Measurements from ENCODE around the gene LDLRAD4. TPM values are rescaled to one million over a fixed set of nuclear protein-coding genes. Genes with fewer than 3 reads are reported as not detected.
A peak's percentile ranks its signal among the peaks of the same experiment; 100 is the strongest.

Gene LDLRAD4
- total RNA-seq, 2 experiments from 2014 or later, result 34.3 to 35.7 TPM

DNA sequence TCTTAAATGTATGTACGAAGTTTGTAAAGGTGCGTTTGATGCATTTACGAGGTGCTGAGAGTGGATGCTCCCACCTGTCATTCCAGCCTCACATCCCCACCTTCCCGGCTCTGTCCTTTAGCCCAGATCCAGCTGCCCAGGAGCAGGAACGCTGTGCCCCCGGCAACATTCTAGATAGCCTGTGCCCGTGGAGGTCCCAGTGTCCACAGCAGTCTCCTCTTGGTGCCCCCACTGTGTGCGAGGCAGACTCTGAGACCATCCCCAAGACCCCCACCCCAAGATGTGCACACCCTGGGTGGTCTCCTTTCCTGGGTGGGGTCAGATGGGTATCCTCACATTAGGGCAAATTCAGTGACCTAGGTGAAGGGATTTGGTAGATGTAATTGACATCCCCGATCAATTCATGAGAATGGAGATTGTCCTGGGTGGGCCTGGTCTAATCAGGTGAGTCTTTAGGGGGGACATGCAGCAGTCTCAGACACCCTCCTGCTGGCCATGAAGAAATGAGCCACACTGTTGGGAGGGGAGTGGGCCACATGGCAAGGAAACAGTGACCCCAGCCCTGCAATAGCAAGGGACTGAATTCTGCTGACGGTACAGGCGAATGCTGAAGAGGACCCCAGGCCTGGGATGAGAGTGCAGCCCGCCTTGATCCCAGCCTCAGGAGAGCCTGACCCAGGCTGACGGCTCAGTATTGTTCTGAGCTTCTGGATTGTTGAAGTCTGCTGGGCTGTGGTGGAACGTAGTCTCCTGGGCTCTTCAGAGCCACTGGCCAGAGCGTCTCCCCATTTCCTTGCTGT is 304.5 kb downstream of the LDLRAD4 start:
- Mint-ChIP-seq H3K4me1 (ENCODE audit: low read depth) (peaks cover 4% of the 10 kb centered on the region), H3K27ac (no peak overlapping the region), H3K27me3 (ENCODE audit: low read depth) (no peaks in the 10 kb centered on the region), H3K9me3 (ENCODE audit: insufficient read depth) (peaks cover 4% of the 10 kb centered on the region), H3K4me3 (no peak overlapping the region), H3K36me3 (ENCODE audit: low read depth) (peaks cover 12% of the 10 kb centered on the region)
- CTCF ChIA-PET, result interaction anchor here (1.6 to 1.9 kb wide), 2 partner anchors 17 to 306 kb away, joined by 3 to 4 read pairs; no protein-coding TSS in a partner anchor
- ATAC-seq (no peak), DNase-seq (no peak)
- POLR2A ChIA-PET, result no interaction called here

- POLR2A ChIA-PET, result interaction anchor here (1.3 kb wide), 1 partner anchor 10 kb away, joined by 3 read pairs; no protein-coding TSS in a partner anchor
- H3K27me3 Mint-ChIP-seq (ENCODE audit: low read depth), result no peaks in the 10 kb centered on the region
- H3K9me3 Mint-ChIP-seq (ENCODE audit: insufficient read depth), result no peaks in the 10 kb centered on the region
- no peak overlapping the region for H3K27ac Mint-ChIP-seq
- CTCF ChIA-PET, result interaction anchor here (1.6 to 2.8 kb wide), 2 partner anchors 18 to 308 kb away, joined by 3 to 11 read pairs; no protein-coding TSS in a partner anchor
- peaks cover 6% of the 10 kb centered on the region for H3K36me3 Mint-ChIP-seq (ENCODE audit: low read depth)
- ATAC-seq (no peak), DNase-seq (no peak)
- peaks cover 4% of the 10 kb centered on the region for H3K4me1 Mint-ChIP-seq (ENCODE audit: low read depth)
- H3K4me3 Mint-ChIP-seq, result no peak overlapping the region
Measured at GRCh38 chr18:13524054-13524453, 305.5 kb downstream of the LDLRAD4 start.

DNA sequence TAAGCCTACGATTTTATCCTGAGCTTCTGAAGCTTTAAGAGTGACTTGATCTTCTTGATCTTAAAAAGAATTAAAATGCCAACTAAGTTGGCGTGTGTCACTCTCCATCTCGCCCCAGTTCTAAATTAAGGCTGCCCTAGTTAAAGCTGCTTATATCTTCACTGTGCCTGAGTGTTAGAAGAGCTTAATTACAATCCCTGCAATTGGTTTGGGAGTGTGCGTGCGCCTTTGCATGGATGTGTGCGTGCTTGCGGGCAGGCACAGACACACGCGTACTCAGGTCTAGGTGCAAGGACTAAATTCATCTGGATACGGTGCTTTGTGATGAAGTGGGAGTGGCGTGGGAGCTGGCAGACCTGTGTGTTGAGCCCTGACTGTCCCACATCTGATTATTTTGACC is 306.3 kb downstream of the LDLRAD4 start:
- no peak for ATAC-seq
- H3K27ac Mint-ChIP-seq, result no peak overlapping the region
- POLR2A ChIA-PET, result interaction anchor here (1.1 to 1.3 kb wide), 2 partner anchors 9 to 14 kb away, joined by 3 read pairs; no protein-coding TSS in a partner anchor

DNA sequence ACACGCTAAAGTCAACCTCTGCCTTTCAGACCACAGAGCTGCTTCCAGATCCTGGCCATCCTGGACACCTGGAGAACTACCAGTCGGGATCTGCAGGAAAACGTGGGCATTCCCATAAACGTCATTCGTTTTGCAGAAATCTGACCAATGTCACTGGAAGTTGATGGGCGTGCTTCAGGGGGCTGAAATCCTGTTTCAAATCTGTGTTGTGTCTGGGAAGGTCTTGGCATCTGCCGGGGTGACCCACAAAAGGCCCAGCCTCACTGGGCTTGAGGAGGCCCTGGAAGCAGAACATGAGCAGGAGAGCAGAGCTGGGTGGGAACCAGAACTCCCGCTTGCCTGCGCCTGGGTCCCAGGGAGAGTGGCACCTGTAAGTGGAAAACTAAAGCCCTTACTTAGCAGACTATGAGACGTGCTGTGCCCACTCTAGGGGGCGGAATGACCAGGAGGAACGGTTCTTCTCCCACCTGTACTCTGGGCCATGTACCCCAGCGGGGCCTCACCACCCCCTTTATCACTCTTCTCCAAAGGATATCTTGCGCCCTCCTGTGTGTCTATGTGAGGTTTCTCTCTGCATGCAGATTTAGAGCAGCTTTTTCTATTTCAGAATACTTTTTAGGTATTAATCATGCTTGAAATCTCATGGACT is 306.9 kb downstream of the LDLRAD4 start:
- peaks cover 4% of the 10 kb centered on the region for H3K4me1 Mint-ChIP-seq (ENCODE audit: low read depth)
- H3K36me3 Mint-ChIP-seq (ENCODE audit: low read depth), result peaks cover 6% of the 10 kb centered on the region
- no peak overlapping the region for H3K4me3 Mint-ChIP-seq
- POLR2A ChIA-PET, result interaction anchor here (1.1 to 1.3 kb wide), 2 partner anchors 9 to 13 kb away, joined by 3 read pairs; no protein-coding TSS in a partner anchor
- no peaks in the 10 kb centered on the region for H3K9me3 Mint-ChIP-seq (ENCODE audit: insufficient read depth)
- no peak for ATAC-seq
- CTCF ChIA-PET, result interaction anchor here (2.8 kb wide), 1 partner anchor 309 kb away, joined by 11 read pairs; no protein-coding TSS in a partner anchor
- H3K27me3 Mint-ChIP-seq (ENCODE audit: low read depth), result no peaks in the 10 kb centered on the region
- no peak overlapping the region for H3K27ac Mint-ChIP-seq
- DNase-seq, result no peak

More for the DNA sequence above, 306.3 kb downstream of the LDLRAD4 start:
- Mint-ChIP-seq H3K27me3 (ENCODE audit: low read depth) (no peaks in the 10 kb centered on the region), H3K9me3 (ENCODE audit: insufficient read depth) (no peaks in the 10 kb centered on the region), H3K4me1 (ENCODE audit: low read depth) (peaks cover 4% of the 10 kb centered on the region), H3K4me3 (no peak overlapping the region), H3K36me3 (ENCODE audit: low read depth) (peaks cover 6% of the 10 kb centered on the region)
- CTCF ChIA-PET, result interaction anchor here (2.8 kb wide), 1 partner anchor 309 kb away, joined by 11 read pairs; no protein-coding TSS in a partner anchor
- DNase-seq, result no peak

DNA sequence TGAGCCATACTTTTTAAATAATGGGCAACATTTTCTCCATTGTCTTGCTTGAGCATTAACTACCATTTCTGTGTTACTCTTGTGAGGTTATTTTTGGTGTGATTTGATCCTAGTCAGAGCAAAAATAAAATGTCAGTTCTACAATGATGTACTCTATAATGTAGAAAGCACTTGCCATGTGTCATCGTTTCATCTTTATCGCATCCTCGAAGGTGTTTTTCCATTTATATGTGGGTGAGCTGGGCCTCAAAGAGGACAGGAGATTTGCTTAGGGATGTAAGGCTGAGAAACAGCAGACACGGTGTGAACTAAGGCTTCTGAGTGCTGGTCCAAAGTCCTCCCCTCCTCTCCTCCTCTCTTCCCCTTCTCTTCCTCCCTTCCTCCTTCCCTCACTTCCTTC is 308.0 kb downstream of the LDLRAD4 start:
- Mint-ChIP-seq H3K9me3 (ENCODE audit: insufficient read depth) (no peaks in the 10 kb centered on the region), H3K4me1 (ENCODE audit: low read depth) (peaks cover 4% of the 10 kb centered on the region), H3K27me3 (ENCODE audit: low read depth) (no peaks in the 10 kb centered on the region), H3K36me3 (ENCODE audit: low read depth) (peaks cover 6% of the 10 kb centered on the region), H3K27ac (no peak overlapping the region), H3K4me3 (no peak overlapping the region)
- CTCF ChIA-PET, result interaction anchor here (2.8 kb wide), 1 partner anchor 310 kb away, joined by 11 read pairs; no protein-coding TSS in a partner anchor
- ATAC-seq (no peak), DNase-seq (no peak)
- POLR2A ChIA-PET, result no interaction called here

DNA sequence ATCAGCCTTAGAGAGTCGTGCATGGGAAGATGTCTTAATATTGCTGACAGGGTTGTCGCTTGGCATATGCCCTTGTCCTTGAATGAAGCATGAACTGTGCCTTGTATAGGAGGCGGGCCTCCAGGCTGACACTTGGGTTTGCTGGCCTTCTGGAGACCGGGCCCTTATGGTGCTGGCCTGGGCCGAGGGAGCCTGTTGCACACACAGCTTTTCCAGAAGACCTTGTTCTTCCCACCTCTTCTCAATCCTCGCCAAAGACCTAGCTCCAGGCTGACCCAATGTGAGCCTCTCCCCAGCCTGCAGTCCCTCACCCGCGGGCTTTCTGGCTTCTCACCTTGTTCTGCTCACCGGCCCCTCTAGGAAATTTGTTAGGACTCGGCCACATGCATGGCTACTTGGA is 308.7 kb downstream of the LDLRAD4 start:
- H3K4me3 Mint-ChIP-seq, result no peak overlapping the region

DNA sequence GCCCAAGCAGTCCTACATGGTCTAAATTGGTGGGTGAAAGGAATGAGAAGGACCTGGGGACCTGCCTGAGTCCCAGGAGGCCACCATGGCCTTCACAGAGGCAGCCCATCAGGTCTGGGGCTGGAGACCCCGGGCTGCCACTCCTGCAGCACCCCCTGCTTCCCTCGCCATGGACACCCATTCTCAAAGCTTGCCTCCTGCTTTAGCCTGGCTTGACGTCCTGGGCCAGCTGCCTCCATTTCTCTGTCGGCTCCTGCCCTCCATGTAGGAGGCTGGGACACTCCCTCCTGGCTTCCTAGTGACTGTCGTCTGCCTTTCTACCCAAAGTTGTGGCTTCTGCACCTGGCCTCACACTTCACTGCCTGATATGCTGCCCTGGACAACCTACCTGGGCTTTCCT is 309.2 kb downstream of the LDLRAD4 start:
- ChIA-PET CTCF (no interaction called here), POLR2A (interaction anchor here (1.0 kb wide), 1 partner anchor 10 kb away, joined by 3 read pairs; no protein-coding TSS in a partner anchor)
- ATAC-seq, result no peak
- Mint-ChIP-seq H3K36me3 (ENCODE audit: low read depth) (peaks cover 6% of the 10 kb centered on the region), H3K27ac (no peak overlapping the region), H3K9me3 (ENCODE audit: insufficient read depth) (no peaks in the 10 kb centered on the region), H3K27me3 (ENCODE audit: low read depth) (no peaks in the 10 kb centered on the region), H3K4me3 (no peak overlapping the region), H3K4me1 (ENCODE audit: low read depth) (peaks cover 4% of the 10 kb centered on the region)
- no peak for DNase-seq

More for the DNA sequence above, 308.7 kb downstream of the LDLRAD4 start:
- CTCF ChIA-PET, result no interaction called here
- DNase-seq, result no peak
- H3K27me3 Mint-ChIP-seq (ENCODE audit: low read depth), result no peaks in the 10 kb centered on the region
- no peak for ATAC-seq
- no peak overlapping the region for H3K27ac Mint-ChIP-seq
- H3K4me1 Mint-ChIP-seq (ENCODE audit: low read depth), result peaks cover 4% of the 10 kb centered on the region
- H3K36me3 Mint-ChIP-seq (ENCODE audit: low read depth), result peaks cover 6% of the 10 kb centered on the region
- no peaks in the 10 kb centered on the region for H3K9me3 Mint-ChIP-seq (ENCODE audit: insufficient read depth)
- POLR2A ChIA-PET, result interaction anchor here (1.0 kb wide), 1 partner anchor 11 kb away, joined by 3 read pairs; no protein-coding TSS in a partner anchor

DNA sequence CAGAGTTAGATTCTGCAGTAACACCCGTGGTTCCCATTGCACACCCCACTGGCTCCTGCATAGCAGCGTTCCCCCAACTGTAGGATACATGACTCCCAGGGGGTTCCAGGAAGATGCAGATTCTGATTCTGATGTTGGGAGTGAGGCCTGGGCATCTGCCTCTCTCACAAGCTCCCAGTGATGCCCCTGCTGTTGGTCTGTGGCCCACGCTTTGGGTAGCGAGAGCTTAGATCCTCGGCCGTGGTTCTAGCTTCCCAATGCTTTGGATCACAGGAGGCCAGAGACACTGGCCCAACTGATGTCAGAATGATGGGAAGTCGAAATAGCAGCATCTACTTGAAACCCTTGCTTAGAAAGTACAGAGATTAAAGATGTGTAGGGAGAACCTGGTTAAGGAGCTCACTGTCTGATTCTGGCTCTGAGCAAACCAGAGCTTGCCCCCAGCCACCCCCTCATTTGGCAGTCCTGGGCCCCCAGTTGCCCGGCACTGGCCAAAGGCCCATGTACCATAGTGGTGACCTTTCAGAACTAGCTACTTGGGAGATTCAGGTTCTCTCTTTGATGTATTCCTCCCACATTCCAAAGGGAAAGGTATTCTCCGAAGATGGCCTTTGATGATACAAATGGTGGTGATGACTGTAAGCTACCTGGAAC is 310.3 kb downstream of the LDLRAD4 start:
- ChIA-PET CTCF (interaction anchor here (0.6 to 2.0 kb wide), 6 partner anchors 10 to 313 kb away, joined by 3 to 11 read pairs (median 3); no protein-coding TSS in a partner anchor), POLR2A (interaction anchor here (1.2 kb wide), 1 partner anchor 10 kb away, joined by 4 read pairs; no protein-coding TSS in a partner anchor)
- Mint-ChIP-seq H3K36me3 (ENCODE audit: low read depth) (peaks cover 3% of the 10 kb centered on the region), H3K27me3 (ENCODE audit: low read depth) (no peaks in the 10 kb centered on the region), H3K4me1 (ENCODE audit: low read depth) (peaks cover 7% of the 10 kb centered on the region), H3K4me3 (no peak overlapping the region), H3K27ac (peak overlapping the region; percentile 10), H3K9me3 (ENCODE audit: insufficient read depth) (no peaks in the 10 kb centered on the region)
- no peak for DNase-seq
- ATAC-seq, result no peak

- DNase-seq, result no peak
- ChIA-PET CTCF (interaction anchor here (1.1 to 2.0 kb wide), 4 partner anchors 9 to 314 kb away, joined by 3 to 11 read pairs (median 4); no protein-coding TSS in a partner anchor), POLR2A (no interaction called here)
- peaks cover 3% of the 10 kb centered on the region for H3K36me3 Mint-ChIP-seq (ENCODE audit: low read depth)
- peak overlapping the region; percentile 9 for H3K27ac Mint-ChIP-seq
- no peak for ATAC-seq
- H3K9me3 Mint-ChIP-seq (ENCODE audit: insufficient read depth), result no peaks in the 10 kb centered on the region
- peaks cover 14% of the 10 kb centered on the region for H3K4me1 Mint-ChIP-seq (ENCODE audit: low read depth)
- no peak overlapping the region for H3K4me3 Mint-ChIP-seq
- H3K27me3 Mint-ChIP-seq (ENCODE audit: low read depth), result no peaks in the 10 kb centered on the region
Measured at GRCh38 chr18:13530033-13530878, 311.7 kb downstream of the LDLRAD4 start.

GRCh38 chr18:13530879-13531387 is 312.4 kb downstream of the LDLRAD4 start:
- peaks cover 3% of the 10 kb centered on the region for H3K36me3 Mint-ChIP-seq (ENCODE audit: low read depth)
- no peak overlapping the region for H3K4me3 Mint-ChIP-seq
- no peak for DNase-seq
- ChIA-PET POLR2A (no interaction called here), CTCF (interaction anchor here (1.1 kb wide), 1 partner anchor 314 kb away, joined by 3 read pairs; no protein-coding TSS in a partner anchor)
- peak; percentile 36 for ATAC-seq
- H3K4me1 Mint-ChIP-seq (ENCODE audit: low read depth), result peaks cover 14% of the 10 kb centered on the region
- H3K27ac Mint-ChIP-seq, result no peak overlapping the region
- H3K27me3 Mint-ChIP-seq (ENCODE audit: low read depth), result no peaks in the 10 kb centered on the region
- H3K9me3 Mint-ChIP-seq (ENCODE audit: insufficient read depth), result no peaks in the 10 kb centered on the region

Measured in activated CD8-positive, alpha-beta T cell treated with anti-CD3 and anti-CD28 coated beads, Interleukin-2, amount 10 ng/mL, durations not matched to agents 7 days and 5 days (primary cell).